Liver (tissue), 9 donors: Measurements from ENCODE around the gene SERPINE1. TPM values are rescaled to one million over a fixed set of nuclear protein-coding genes. Genes with fewer than 3 reads are reported as not detected.
"Not testable (repeated sequence)": the region's sequence is repeated elsewhere in the genome, so short reads cannot be mapped to it uniquely, and the experiment has no call there.

ENCODE experiments used
- DNase-seq: peaks from one replicate; pipeline ENCODE4 v3.0.0-alpha.2; 2017; ENCODE audit warnings: low spot score
- H3K27ac ChIP-seq, 2 donors: one replicate each; pipeline ENCODE4 v1.7.0; 2013; ENCODE audit warnings: inconsistent platforms in 2 of 2, low read length in 2 of 2, control low read depth in 1 of 2, low read depth in 1 of 2, mild to moderate bottlenecking in 1 of 2
- H3K27me3 ChIP-seq, 4 donors: one replicate each; pipeline versions ENCODE4 v1.6.1 to v1.7.0; 2013; ENCODE audit warnings: low read length in 3 of 4, inconsistent platforms in 1 of 4, mild to moderate bottlenecking in 1 of 4, moderate library complexity in 1 of 4; ENCODE audit not compliant: control insufficient read depth in 4 of 4, insufficient read depth in 4 of 4
- H3K36me3 ChIP-seq, 4 donors: one replicate each; pipeline versions ENCODE4 v1.6.1 to v1.7.0; 2013; ENCODE audit warnings: low read length in 3 of 4, mild to moderate bottlenecking in 3 of 4, low read depth in 1 of 4, moderate library complexity in 1 of 4; ENCODE audit not compliant: control insufficient read depth in 4 of 4, insufficient read depth in 3 of 4
- H3K4me1 ChIP-seq, 4 donors: one replicate each; pipeline versions ENCODE4 v1.6.1 to v1.7.0; 2013; ENCODE audit warnings: low read length in 3 of 4, mild to moderate bottlenecking in 3 of 4, moderate library complexity in 1 of 4; ENCODE audit not compliant: control insufficient read depth in 4 of 4, insufficient read depth in 4 of 4
- H3K4me3 ChIP-seq, 3 donors: one replicate each; pipeline versions ENCODE4 v1.6.1 to v1.7.0; 2013; ENCODE audit warnings: low read length in 3 of 3, control low read depth in 1 of 3, low read depth in 1 of 3, mild to moderate bottlenecking in 1 of 3
- H3K9ac ChIP-seq, 2 donors: one replicate each; pipeline ENCODE4 v1.7.0; 2013; ENCODE audit warnings: low read length in 2 of 2, mild to moderate bottlenecking in 2 of 2, moderate library complexity in 2 of 2, control low read depth in 1 of 2, low read depth in 1 of 2
- H3K9me3 ChIP-seq, 4 donors: one replicate each; pipeline versions ENCODE4 v1.6.1 to v1.7.0; 2013; ENCODE audit warnings: low read length in 3 of 4; ENCODE audit not compliant: control insufficient read depth in 4 of 4
- ATF3 ChIP-seq: IDR thresholded peaks from 2 replicates; pipeline ENCODE4 v1.6.1; 2016; ENCODE audit warnings: antibody characterized with exemption
- CTCF ChIP-seq: fragments of 150-350 bp; IDR thresholded peaks from 2 replicates; pipeline ENCODE4 v1.5.1; 2017; ENCODE audit warnings: improper control_type of control experiment, low read depth, low read length; ENCODE audit not compliant: missing input control
- EGR1 ChIP-seq, 2 donors: IDR thresholded peaks; 2 replicates each; pipeline ENCODE4 v1.6.1; 2016 to 2018; ENCODE audit warnings: antibody characterized with exemption in 2 of 2, low read depth in 2 of 2
- FOXA1 ChIP-seq: IDR thresholded peaks from 2 replicates; pipeline ENCODE4 v1.6.1; 2016; ENCODE audit warnings: antibody characterized with exemption
- FOXA2 ChIP-seq: IDR thresholded peaks from 2 replicates; pipeline ENCODE4 v1.6.1; 2016; ENCODE audit warnings: antibody characterized with exemption
- HNF4G ChIP-seq: IDR thresholded peaks from 2 replicates; pipeline ENCODE4 v1.6.1; 2016; ENCODE audit warnings: antibody characterized with exemption
- MAX ChIP-seq: IDR thresholded peaks from 2 replicates; pipeline ENCODE4 v1.6.1; 2016; ENCODE audit warnings: antibody characterized with exemption
- NR2F2 ChIP-seq: IDR thresholded peaks from 2 replicates; pipeline ENCODE4 v1.6.1; 2016; ENCODE audit warnings: antibody characterized with exemption
- RAD21 ChIP-seq, 2 donors: IDR thresholded peaks; 2 replicates each; pipeline ENCODE4 v1.6.1; 2016; ENCODE audit warnings: antibody characterized with exemption in 2 of 2, mild to moderate bottlenecking in 2 of 2
- REST ChIP-seq: IDR thresholded peaks from 2 replicates; pipeline ENCODE4 v1.6.1; 2016; ENCODE audit warnings: antibody characterized with exemption, mild to moderate bottlenecking
- RXRA ChIP-seq, 2 donors: IDR thresholded peaks; 2 replicates each; pipeline ENCODE4 v1.6.1; 2017 to 2018; ENCODE audit warnings: antibody characterized with exemption in 2 of 2, mild to moderate bottlenecking in 1 of 2
- SP1 ChIP-seq: IDR thresholded peaks from 2 replicates; pipeline ENCODE4 v1.6.1; 2018; ENCODE audit warnings: antibody characterized with exemption, mild to moderate bottlenecking
- TAF1 ChIP-seq: conservative IDR thresholded peaks from 2 replicates; pipeline ENCODE4 v1.6.1; 2016; ENCODE audit warnings: antibody characterized with exemption, mild to moderate bottlenecking
- YY1 ChIP-seq: IDR thresholded peaks from 2 replicates; pipeline ENCODE4 v1.6.1; 2016; ENCODE audit warnings: antibody characterized with exemption, mild to moderate bottlenecking
- WGBS: extraction: QIAGEN DNeasy Blood & Tissue Kit; methylation state at CpG from one replicate; pipeline ENCODE4 v1.1.7; 2013; 5-methylcytosine and 5-hydroxymethylcytosine counted together
- polyA plus RNA-seq, 2 donors: library from polyadenylated mRNA; stranded (reverse) in 1 of 2; unstranded in 1 of 2; fragments of 200-250 nt in 1 of 2; fragments of >200 nt in 1 of 2; fragmentation: Nextera tagmentation in 1 of 2; extraction: Ambion mirVana in 1 of 2; gene quantifications; one replicate each; pipeline versions ENCODE4 v1.2.1 to v1.2.3, GENCODE V29; 2013 to 2015
- total RNA-seq, 2 donors: library from RNA; depleted of rRNA; stranded (reverse); fragments of >200 nt; gene quantifications; one replicate each; pipeline ENCODE4 v1.2.3, GENCODE V29; 2014
- donor health status: healthy.
- donor health status: healthy.
- donor health status: healthy.
- donor health status: healthy.
- donor health status: healthy.

SERPINE1 gene
- total and polyA plus RNA-seq, 4 donors, result 0.93 to 18.6 (median 8.0) TPM

GRCh38 chr7:101089876-101090275, 37.0 kb upstream of the SERPINE1 start (continued):
- no peak for TF ChIP-seq CTCF
- TF ChIP-seq YY1, result no peak
- TF ChIP-seq TAF1, result no peak

GRCh38 chr7:101092266-101092905, 34.5 kb upstream of the SERPINE1 start:
- peaks cover 4 to 25% (median 19%) of the 10 kb centered on the region in 4 donors for H3K4me1 ChIP-seq
- H3K27ac ChIP-seq, H3K9me3 ChIP-seq, H3K4me3 ChIP-seq, DNase-seq, H3K27me3 ChIP-seq, H3K9ac ChIP-seq: not testable (repeated sequence)
- WGBS, result 96% methylated on average over 51 of the region's 53 CpGs
- H3K36me3 ChIP-seq, result peaks cover 0 to 22% (median 5%) of the 10 kb centered on the region in 4 donors

GRCh38 chr7:101093906-101094305, 33.0 kb upstream of the SERPINE1 start:
- H3K27me3 ChIP-seq, result no peaks in the 10 kb centered on the region
- DNase-seq, result no peak
- H3K9ac ChIP-seq, result no peak overlapping the region
- peaks cover 0 to 9% (median 4%) of the 10 kb centered on the region in 4 donors for H3K36me3 ChIP-seq
- TF ChIP-seq TAF1 (no peak), SP1 (no peak), MAX (no peak), CTCF (no peak), EGR1 (IDR thresholded peaks at IDR 0.05; ENCODE audit: low read depth in 2 of 2) (no peak)
- no peaks in the 10 kb centered on the region for H3K9me3 ChIP-seq
- 88% methylated on average over 4 of the region's 4 CpGs for WGBS
- peak overlapping the region in 1 of 2 donors; percentile 15 for H3K27ac ChIP-seq
- no peak overlapping the region for H3K4me3 ChIP-seq
- peaks cover 0 to 26% (median 18%) of the 10 kb centered on the region in 4 donors for H3K4me1 ChIP-seq

GRCh38 chr7:101094376-101094775, 32.5 kb upstream of the SERPINE1 start:
- no peak for DNase-seq
- H3K9me3 ChIP-seq, result no peaks in the 10 kb centered on the region
- 50% methylated on average over 9 of the region's 9 CpGs for WGBS
- peaks cover 0 to 22% (median 18%) of the 10 kb centered on the region in 4 donors for H3K4me1 ChIP-seq
- H3K9ac ChIP-seq, result no peak overlapping the region
- no peak overlapping the region for H3K4me3 ChIP-seq
- H3K36me3 ChIP-seq, result peaks cover 0 to 4% (median 3%) of the 10 kb centered on the region in 4 donors
- H3K27me3 ChIP-seq, result no peaks in the 10 kb centered on the region
- peak overlapping the region; percentile 15 to 43 for H3K27ac ChIP-seq
- TF ChIP-seq RAD21 (IDR thresholded peaks at IDR 0.05), result no peak
- TF ChIP-seq RXRA (IDR thresholded peaks at IDR 0.05), result no peak
- TF ChIP-seq EGR1 (IDR thresholded peaks at IDR 0.05; ENCODE audit: low read depth in 2 of 2), result no peak
- TF ChIP-seq FOXA1, result no peak
- no peak for TF ChIP-seq TAF1
- no peak for TF ChIP-seq HNF4G
- no peak for TF ChIP-seq CTCF
- no peak for TF ChIP-seq SP1
- TF ChIP-seq NR2F2, result no peak
- no peak for TF ChIP-seq REST
- no peak for TF ChIP-seq FOXA2
- no peak for TF ChIP-seq ATF3
